Panc1 (cell line): ENCODE measurements around the gene FMN2. TPM values are rescaled to one million over a fixed set of nuclear protein-coding genes. Genes with fewer than 3 reads are reported as not detected.

Experiments
- ATAC-seq: fragments of 200-7000 bp; cut with Tn5 transposase; 2 replicates; pipeline ENCODE4 v1.9.1; 2020; ENCODE audit warnings: mild to moderate bottlenecking, moderate library complexity
- BruUV-seq: library from RNA; stranded (reverse); fragments of 400-500 nt; replicated peaks from 2 replicates; lab custom pipeline; 2021; lab: Mats Ljungman, UMichigan
- CTCF ChIA-PET: fragments of 300-600 bp; sonication (Branson Sonifier 250); formaldehyde crosslinking; loops from one replicate; lab custom pipeline; 2022; ENCODE audit warnings: antibody characterized with exemption; lab: Charles Lee
- POLR2A ChIA-PET: fragments of 300-600 bp; sonication (Branson Sonifier 250); formaldehyde crosslinking; loops from one replicate; lab custom pipeline; 2022; ENCODE audit warnings: antibody characterized with exemption; lab: Charles Lee
- DNase-seq: peaks from one replicate; pipeline ENCODE4 v3.0.0-alpha.2; 2010; ENCODE audit warnings: low read depth, low spot score
- H3K27ac ChIP-seq: 2 replicates; pipeline ENCODE4 v1.5.1; 2011; ENCODE audit warnings: mild to moderate bottlenecking, low read length, inconsistent platforms
- H3K27me3 ChIP-seq: fragments of 200-500 bp; sonication (Bioruptor generic); 2 replicates; pipeline ENCODE4 v1.6.0; 2014; ENCODE audit warnings: low read length, inconsistent platforms; ENCODE audit not compliant: control insufficient read depth, insufficient read depth
- H3K36me3 ChIP-seq: fragments of 200-500 bp; sonication (Bioruptor generic); 2 replicates; pipeline ENCODE4 v1.5.1; 2014; ENCODE audit warnings: inconsistent platforms, mild to moderate bottlenecking, low read length, moderate library complexity; ENCODE audit not compliant: control insufficient read depth, insufficient read depth
- H3K4me1 ChIP-seq: 2 replicates; pipeline ENCODE4 v1.5.1; 2011; ENCODE audit warnings: inconsistent platforms, mild to moderate bottlenecking, low read length, moderate library complexity; ENCODE audit not compliant: control insufficient read depth, insufficient read depth
- H3K4me3 ChIP-seq, 2 experiments: 2 replicates each; pipeline ENCODE4 v1.5.1; 2011 to 2012; ENCODE audit warnings: low read depth in 2 of 2, low read length in 2 of 2, mild to moderate bottlenecking in 2 of 2, inconsistent platforms in 1 of 2, moderate library complexity in 1 of 2
- H3K9me3 ChIP-seq: fragments of 200-500 bp; sonication (Bioruptor generic); 2 replicates; pipeline ENCODE4 v1.5.1; 2014; ENCODE audit warnings: low read depth, mild to moderate bottlenecking, inconsistent platforms, low read length, moderate library complexity; ENCODE audit not compliant: control insufficient read depth, insufficient read depth
- CTCF ChIP-seq: fragments of 450-650 bp; IDR thresholded peaks from 2 replicates; pipeline ENCODE4 v1.5.1; 2017; ENCODE audit warnings: mild to moderate bottlenecking
- POLR2AphosphoS5 ChIP-seq: IDR thresholded peaks from 2 replicates; pipeline ENCODE4 v1.6.1; 2012; ENCODE audit warnings: mild to moderate bottlenecking, low read depth, low read length, moderate library complexity
- REST ChIP-seq, 2 experiments: IDR thresholded peaks; 2 replicates each; pipeline ENCODE4 v1.6.1; 2011 to 2012; ENCODE audit warnings: low read depth in 2 of 2, control low read depth in 1 of 2, low read length in 1 of 2, mild to moderate bottlenecking in 1 of 2, moderate library complexity in 1 of 2; ENCODE audit not compliant: insufficient read depth in 1 of 2
- SIN3A ChIP-seq: IDR thresholded peaks from 2 replicates; pipeline ENCODE4 v1.6.1; 2012; ENCODE audit warnings: low read depth, mild to moderate bottlenecking, low read length, moderate library complexity, borderline replicate concordance; ENCODE audit not compliant: insufficient read depth
- TCF7L2 ChIP-seq: IDR thresholded peaks from 2 replicates; pipeline ENCODE4 v1.6.1; 2011; ENCODE audit warnings: mild to moderate bottlenecking, low read depth, low read length, inconsistent platforms
- in situ Hi-C: cut with HindIII; loops from 2 replicates; pipeline ENCODE4 v1.10.0; 2016; ENCODE audit warnings: low sequenced_read_pairs, low pct_unique_long_range_greater_than_20kb
- intact Hi-C: fragments of 100-400 bp; cut with micrococcal nuclease; formaldehyde crosslinking; loops from one replicate; pipeline ENCODE4 v1.10.0; 2022; ENCODE audit not compliant: unreplicated experiment
- total RNA-seq: library from RNA; stranded (reverse); gene quantifications from one replicate; pipeline ENCODE4 v1.2.1, GENCODE V29; 2021; ENCODE audit not compliant: unreplicated experiment

FMN2 gene
- total RNA-seq, 1 experiment from 2014 or later, result 1.9 TPM

GRCh38 chr1:240455228-240455821 is 363.6 kb downstream of the FMN2 start:
- no peak overlapping the region for H3K4me3 ChIP-seq
- H3K4me1 ChIP-seq, result no peaks in the 10 kb centered on the region
- POLR2A ChIA-PET, result interaction anchor here (0.6 kb wide), 1 partner anchor 410 kb away, joined by 4 read pairs; no protein-coding TSS in a partner anchor
- no peak for TF ChIP-seq TCF7L2
- peak; percentile 42 for TF ChIP-seq CTCF
- no peak for ATAC-seq
- H3K9me3 ChIP-seq, result no peaks in the 10 kb centered on the region
- no peak for DNase-seq
- no peaks in the 10 kb centered on the region for H3K36me3 ChIP-seq
- no peak overlapping the region for H3K27ac ChIP-seq
- no peaks in the 10 kb centered on the region for H3K27me3 ChIP-seq
- intact Hi-C loops (no loop called here), in situ Hi-C loops (no loop called here)
- no TSS peak for BruUV-seq
- CTCF ChIA-PET, result no interaction called here

- Histone ChIP-seq H3K36me3 (no peaks in the 10 kb centered on the region), H3K27ac (no peak overlapping the region), H3K4me1 (no peaks in the 10 kb centered on the region), H3K4me3 (no peak overlapping the region), H3K27me3 (no peaks in the 10 kb centered on the region), H3K9me3 (no peaks in the 10 kb centered on the region)
- intact Hi-C loops, result no loop called here
- ChIA-PET POLR2A (no interaction called here), CTCF (no interaction called here)
- no peak for TF ChIP-seq TCF7L2
- TF ChIP-seq REST (IDR thresholded peaks at IDR 0.05; ENCODE audit: insufficient read depth in 1 of 2, low read depth in 2 of 2, low read length in 1 of 2), result no peak
- TF ChIP-seq CTCF, result no peak
- TF ChIP-seq SIN3A, result no peak
- TF ChIP-seq POLR2AphosphoS5, result no peak
- DNase-seq, result no peak
- ATAC-seq, result no peak
- BruUV-seq, result no TSS peak
- in situ Hi-C loops, result no loop called here
Measured at GRCh38 chr1:240457203-240457602, 365.5 kb downstream of the FMN2 start.
